IMR-90 (cell line): ENCODE data around the gene SLC9B2.

ENCODE experiments used
- FOS ChIP-seq: fragments of 150-350 bp; IDR thresholded peaks from 2 replicates; pipeline ENCODE4 v1.6.1; 2016; ENCODE audit warnings: low read depth, low read length
- TF ChIP-seq, protein P1 (sequence below): conservative IDR thresholded peaks from 2 replicates; pipeline ENCODE4 v1.5.1; 2012; ENCODE audit warnings: mild to moderate bottlenecking, low read depth, low read length, improper control_type of control experiment

- TF ChIP-seq, protein P1, sequence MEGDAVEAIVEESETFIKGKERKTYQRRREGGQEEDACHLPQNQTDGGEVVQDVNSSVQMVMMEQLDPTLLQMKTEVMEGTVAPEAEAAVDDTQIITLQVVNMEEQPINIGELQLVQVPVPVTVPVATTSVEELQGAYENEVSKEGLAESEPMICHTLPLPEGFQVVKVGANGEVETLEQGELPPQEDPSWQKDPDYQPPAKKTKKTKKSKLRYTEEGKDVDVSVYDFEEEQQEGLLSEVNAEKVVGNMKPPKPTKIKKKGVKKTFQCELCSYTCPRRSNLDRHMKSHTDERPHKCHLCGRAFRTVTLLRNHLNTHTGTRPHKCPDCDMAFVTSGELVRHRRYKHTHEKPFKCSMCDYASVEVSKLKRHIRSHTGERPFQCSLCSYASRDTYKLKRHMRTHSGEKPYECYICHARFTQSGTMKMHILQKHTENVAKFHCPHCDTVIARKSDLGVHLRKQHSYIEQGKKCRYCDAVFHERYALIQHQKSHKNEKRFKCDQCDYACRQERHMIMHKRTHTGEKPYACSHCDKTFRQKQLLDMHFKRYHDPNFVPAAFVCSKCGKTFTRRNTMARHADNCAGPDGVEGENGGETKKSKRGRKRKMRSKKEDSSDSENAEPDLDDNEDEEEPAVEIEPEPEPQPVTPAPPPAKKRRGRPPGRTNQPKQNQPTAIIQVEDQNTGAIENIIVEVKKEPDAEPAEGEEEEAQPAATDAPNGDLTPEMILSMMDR, result no peak
- TF ChIP-seq FOS, result no peak
Observed at GRCh38 chr4:103044183-103044582, 32.4 kb downstream of the SLC9B2 start.
